AG09309 (cell line): ENCODE measurements around the gene PTHLH.

ENCODE experiments used
- DNase-seq: peaks from one replicate; pipeline ENCODE4 v3.0.0-alpha.2; 2010; ENCODE audit warnings: low read depth
- H3K4me3 ChIP-seq: 2 replicates; pipeline ENCODE4 v1.5.1; 2011; ENCODE audit warnings: mild to moderate bottlenecking, low read depth, low read length, moderate library complexity; ENCODE audit not compliant: control insufficient read depth
- CTCF ChIP-seq: IDR thresholded peaks from 2 replicates; pipeline ENCODE4 v1.5.1; 2011; ENCODE audit warnings: mild to moderate bottlenecking, low read depth, low read length, inconsistent platforms; ENCODE audit not compliant: insufficient read depth, control insufficient read depth; ENCODE audit errors: missing control alignments

The PTHLH gene

GRCh38 chr12:27919671-27920235 is 52.8 kb downstream of the PTHLH start:
- TF ChIP-seq CTCF: no peak
- no peak overlapping the region for H3K4me3 ChIP-seq
- DNase-seq: no peak

GRCh38 chr12:27915536-27915935 is 57.0 kb downstream of the PTHLH start:
- no peak overlapping the region for H3K4me3 ChIP-seq
- no peak for DNase-seq
- TF ChIP-seq CTCF: no peak

- TF ChIP-seq CTCF: no peak
- no peak for DNase-seq
- H3K4me3 ChIP-seq: no peak overlapping the region
Measured at GRCh38 chr12:27915021-27915420, 57.5 kb downstream of the PTHLH start.

- no peak for DNase-seq
- H3K4me3 ChIP-seq: no peak overlapping the region
- TF ChIP-seq CTCF: no peak
Measured at GRCh38 chr12:27913999-27914614, 58.4 kb downstream of the PTHLH start.

- H3K4me3 ChIP-seq: no peak overlapping the region
- no peak for DNase-seq
- no peak for TF ChIP-seq CTCF
Measured at GRCh38 chr12:27911397-27911796, 61.1 kb downstream of the PTHLH start.
